H9 (cell line): ENCODE data around the gene OSBP2. TPM values are rescaled to one million over a fixed set of nuclear protein-coding genes. Genes with fewer than 3 reads are reported as not detected.

Experiments used
- DNase-seq: peaks from one replicate; pipeline ENCODE4 v3.0.0-alpha.2; 2017
- H2AFZ ChIP-seq: one replicate; pipeline ENCODE4 v1.6.1; 2013; ENCODE audit warnings: mild to moderate bottlenecking, low read length, control low read depth, moderate library complexity
- H2AK5ac ChIP-seq: 2 replicates; pipeline ENCODE4 v1.6.1; 2013; ENCODE audit warnings: low read length, control low read depth, mixed read lengths; ENCODE audit not compliant: insufficient read length
- H2BK120ac ChIP-seq: one replicate; pipeline ENCODE4 v1.6.1; 2013; ENCODE audit warnings: low read depth, mild to moderate bottlenecking, low read length, control low read depth, inconsistent platforms; ENCODE audit not compliant: poor library complexity, severe bottlenecking
- H2BK12ac ChIP-seq: 2 replicates; pipeline ENCODE4 v1.6.1; 2013; ENCODE audit warnings: low read length, control low read depth, mixed read lengths, low read depth; ENCODE audit not compliant: insufficient read length
- H2BK15ac ChIP-seq: 2 replicates; pipeline ENCODE4 v1.6.1; 2013; ENCODE audit warnings: low read depth, low read length, control low read depth
- H2BK20ac ChIP-seq: one replicate; pipeline ENCODE4 v1.6.1; 2013; ENCODE audit warnings: low read depth, mild to moderate bottlenecking, low read length, control low read depth, inconsistent platforms; ENCODE audit not compliant: poor library complexity, severe bottlenecking
- H2BK5ac ChIP-seq: 2 replicates; pipeline ENCODE4 v1.6.1; 2013; ENCODE audit warnings: low read length, control low read depth, mixed read lengths; ENCODE audit not compliant: insufficient read length
- H3K14ac ChIP-seq: 2 replicates; pipeline ENCODE4 v1.6.1; 2013; ENCODE audit warnings: low read length, control low read depth; ENCODE audit not compliant: insufficient read depth
- H3K18ac ChIP-seq: 2 replicates; pipeline ENCODE4 v1.6.1; 2013; ENCODE audit warnings: low read depth, mild to moderate bottlenecking, mixed read lengths, low read length, control low read depth; ENCODE audit not compliant: insufficient read length
- H3K23ac ChIP-seq: 2 replicates; pipeline ENCODE4 v1.6.1; 2013; ENCODE audit warnings: low read length, control low read depth, mixed read lengths, low read depth; ENCODE audit not compliant: insufficient read length
- H3K23me2 ChIP-seq: 2 replicates; pipeline ENCODE4 v1.6.1; 2013; ENCODE audit warnings: low read depth, mild to moderate bottlenecking, mixed read lengths, low read length, control low read depth; ENCODE audit not compliant: insufficient read length, poor library complexity, severe bottlenecking
- H3K27ac ChIP-seq: 2 replicates; pipeline ENCODE4 v1.5.1; 2013; ENCODE audit warnings: low read length, control low read depth, mixed read lengths, low read depth; ENCODE audit not compliant: insufficient read length
- H3K27me3 ChIP-seq: 2 replicates; pipeline ENCODE4 v1.6.1; 2013; ENCODE audit warnings: low read length, control low read depth, inconsistent platforms; ENCODE audit not compliant: insufficient read depth
- H3K4ac ChIP-seq: 2 replicates; pipeline ENCODE4 v1.6.1; 2013; ENCODE audit warnings: low read depth, mild to moderate bottlenecking, control low read depth, inconsistent platforms, low read length, moderate library complexity
- H3K4me1 ChIP-seq: 2 replicates; pipeline ENCODE4 v1.6.1; 2013; ENCODE audit warnings: low read length, control low read depth, inconsistent platforms; ENCODE audit not compliant: insufficient read depth
- H3K4me2 ChIP-seq: 2 replicates; pipeline ENCODE4 v1.6.1; 2013; ENCODE audit warnings: low read length, control low read depth, mixed read lengths; ENCODE audit not compliant: insufficient read length, insufficient read depth
- H3K56ac ChIP-seq: 2 replicates; pipeline ENCODE4 v1.6.1; 2013; ENCODE audit warnings: low read depth, mild to moderate bottlenecking, mixed read lengths, low read length, control low read depth; ENCODE audit not compliant: insufficient read length
- H3K79me1 ChIP-seq: 2 replicates; pipeline ENCODE4 v1.6.1; 2013; ENCODE audit warnings: low read depth, mild to moderate bottlenecking, moderate library complexity, low read length, control low read depth, inconsistent platforms; ENCODE audit not compliant: insufficient read depth, poor library complexity, severe bottlenecking
- H3K79me2 ChIP-seq: 2 replicates; pipeline ENCODE4 v1.6.1; 2013; ENCODE audit warnings: low read length, control low read depth, inconsistent platforms; ENCODE audit not compliant: insufficient read depth
- H3K9ac ChIP-seq: 2 replicates; pipeline ENCODE4 v1.6.1; 2013; ENCODE audit warnings: low read length, control low read depth, mixed read lengths; ENCODE audit not compliant: insufficient read length; ENCODE audit errors: extremely low read depth
- H3K9me3 ChIP-seq: one replicate; pipeline ENCODE4 v1.6.1; 2013; ENCODE audit warnings: low read depth, low read length, inconsistent platforms; ENCODE audit not compliant: control insufficient read depth
- H3T11ph ChIP-seq: one replicate; pipeline ENCODE4 v1.6.1; 2013; ENCODE audit warnings: mild to moderate bottlenecking, low read length, control low read depth, inconsistent platforms
- H4K20me1 ChIP-seq: one replicate; pipeline ENCODE4 v1.6.1; 2013; ENCODE audit not compliant: control insufficient read depth, insufficient read length, insufficient read depth
- H4K5ac ChIP-seq: 2 replicates; pipeline ENCODE4 v1.6.1; 2013; ENCODE audit warnings: low read depth, mild to moderate bottlenecking, mixed read lengths, low read length, control low read depth; ENCODE audit not compliant: insufficient read length
- H4K8ac ChIP-seq: replicated peaks from 2 replicates; pipeline ENCODE4 v1.6.1; 2013; ENCODE audit warnings: low read length, control low read depth, mixed read lengths, low read depth; ENCODE audit not compliant: insufficient read length
- H4K91ac ChIP-seq: 2 replicates; pipeline ENCODE4 v1.6.1; 2013; ENCODE audit warnings: low read depth, mild to moderate bottlenecking, moderate library complexity, mixed read lengths, low read length, control low read depth; ENCODE audit not compliant: insufficient read length
- H3K27ac Mint-ChIP-seq, 3 experiments: 2 replicates in 2 of 3; 3 replicates in 1 of 3; pipeline ENCODE4 v1.8.0; 2020 to 2021; ENCODE audit warnings: mixed read lengths in 3 of 3, mild to moderate bottlenecking in 1 of 3, moderate library complexity in 1 of 3
- H3K27me3 Mint-ChIP-seq: 2 replicates; pipeline ENCODE4 v1.8.0; 2021; ENCODE audit warnings: low read depth, mild to moderate bottlenecking, moderate library complexity, mixed read lengths
- H3K36me3 Mint-ChIP-seq, 3 experiments: 2 replicates in 2 of 3; 3 replicates in 1 of 3; pipeline ENCODE4 v1.8.0; 2020 to 2021; ENCODE audit warnings: low read depth in 3 of 3, mixed read lengths in 3 of 3; ENCODE audit not compliant: insufficient read depth in 1 of 3
- H3K4me1 Mint-ChIP-seq, 2 experiments: 2 replicates each; pipeline ENCODE4 v1.8.0; 2020; ENCODE audit warnings: mixed read lengths in 2 of 2
- H3K4me3 Mint-ChIP-seq, 2 experiments: 2 replicates in 1 of 2; 3 replicates in 1 of 2; pipeline ENCODE4 v1.8.0; 2020 to 2021; ENCODE audit warnings: mild to moderate bottlenecking in 2 of 2, mixed read lengths in 2 of 2, moderate library complexity in 1 of 2
- H3K9me3 Mint-ChIP-seq, 2 experiments: 2 replicates in 1 of 2; 3 replicates in 1 of 2; pipeline ENCODE4 v1.8.0; 2020; ENCODE audit warnings: mild to moderate bottlenecking in 2 of 2, mixed read lengths in 2 of 2, moderate library complexity in 1 of 2
- CTCF ChIP-seq: fragments of 200-600 bp; sonication (generic); conservative IDR thresholded peaks from 3 replicates; pipeline ENCODE4 v1.8.0; 2021; ENCODE audit warnings: antibody characterized with exemption, mild to moderate bottlenecking
- WGBS: extraction: QIAGEN DNeasy Blood & Tissue Kit; methylation state at CpG from one replicate; pipeline ENCODE4 v1.1.7; 2013; ENCODE audit warnings: missing lambda C conversion rate, low lambda C conversion rate, mixed read lengths; ENCODE audit not compliant: insufficient read length; ENCODE audit errors: extremely low coverage; 5-methylcytosine and 5-hydroxymethylcytosine counted together
- total RNA-seq: library from RNA; stranded (reverse); gene quantifications from 2 replicates; pipeline ENCODE4 v1.2.1, GENCODE V29; 2021

The OSBP2 gene
- total RNA-seq, 1 experiment from 2014 or later = 3.4 TPM

GRCh38 chr22:30647536-30647935 is 47.1 kb upstream of the OSBP2 start:
- Histone ChIP-seq H3K27ac (no peak overlapping the region), H4K8ac (no peak overlapping the region), H3K4me2 (no peak overlapping the region), H3K4ac (no peak overlapping the region), H3K27me3 (no peaks in the 10 kb centered on the region), H3K9me3 (no peaks in the 10 kb centered on the region), H2AK5ac (no peak overlapping the region), H4K5ac (no peak overlapping the region), H3K79me2 (no peaks in the 10 kb centered on the region), H3T11ph (no peak overlapping the region), H2BK120ac (no peak overlapping the region), H3K23me2 (no peaks in the 10 kb centered on the region), H3K79me1 (no peaks in the 10 kb centered on the region), H3K18ac (no peak overlapping the region), H3K14ac (no peak overlapping the region), H2BK15ac (no peak overlapping the region), H2BK5ac (no peak overlapping the region), H2BK12ac (no peak overlapping the region), H3K23ac (no peak overlapping the region), H2AFZ (no peak overlapping the region), H4K91ac (no peak overlapping the region), H3K56ac (no peak overlapping the region), H3K4me1 (no peaks in the 10 kb centered on the region; the same call in 1 of the 2 replicates), H2BK20ac (no peak overlapping the region), H3K9ac (no peak overlapping the region), H4K20me1 (no peaks in the 10 kb centered on the region)
- no peaks in the 10 kb centered on the region for H3K9me3 Mint-ChIP-seq
- H3K27ac Mint-ChIP-seq = no peak overlapping the region
- peaks cover 28 to 29% of the 10 kb centered on the region in 2 experiments for H3K4me1 Mint-ChIP-seq
- WGBS = no CpG with 5 or more reads among the region's 3 CpGs
- H3K4me3 Mint-ChIP-seq = no peak overlapping the region
- no peak for DNase-seq
- H3K36me3 Mint-ChIP-seq = peaks cover 0 to 5% (median 4%) of the 10 kb centered on the region in 3 experiments; a peak in 4 of 7 replicates
- no peak for TF ChIP-seq CTCF
- no peaks in the 10 kb centered on the region; the same call in 1 of the 2 replicates for H3K27me3 Mint-ChIP-seq
